Measurements from ENCODE around the gene CD79B.
A peak's percentile ranks its signal among the peaks of the same experiment; 100 is the strongest.

Gene CD79B

DNA sequence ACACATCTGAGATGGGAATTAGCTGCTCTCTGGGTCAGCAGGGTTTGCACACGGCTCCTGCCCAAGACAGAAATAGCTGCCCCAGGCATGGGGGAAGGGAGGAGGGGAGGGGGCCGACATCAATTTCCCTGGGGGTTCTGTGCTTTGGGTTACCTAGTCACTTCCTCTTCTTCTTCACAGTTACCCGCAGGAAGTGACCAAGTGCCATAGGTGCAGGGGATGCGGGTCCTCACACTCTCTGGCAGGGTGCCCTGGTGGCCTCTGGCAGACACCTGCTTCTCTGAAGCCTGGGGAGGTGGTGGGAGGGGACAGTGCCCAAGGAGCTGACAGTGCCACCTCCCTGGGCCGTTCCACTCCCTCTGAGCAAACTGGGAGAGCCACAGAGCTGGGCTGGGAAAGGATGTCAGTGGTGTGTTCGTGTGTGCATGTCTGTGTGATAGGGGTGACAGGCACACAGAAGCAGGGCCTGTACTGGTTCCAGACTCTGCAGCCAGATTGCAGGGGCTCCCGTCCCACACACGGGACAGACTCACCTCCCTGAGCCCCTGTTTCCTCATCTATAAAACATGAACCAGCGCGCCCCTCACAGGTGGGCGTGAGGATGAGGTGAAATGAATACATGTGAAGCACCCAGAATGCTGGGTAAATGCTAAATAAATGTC is 22.4 kb upstream of the CD79B start:
- peak in 1 of 2 donors; percentile 12 for DNase-seq (ENCODE audit: low read depth in 2 of 2)

DNA sequence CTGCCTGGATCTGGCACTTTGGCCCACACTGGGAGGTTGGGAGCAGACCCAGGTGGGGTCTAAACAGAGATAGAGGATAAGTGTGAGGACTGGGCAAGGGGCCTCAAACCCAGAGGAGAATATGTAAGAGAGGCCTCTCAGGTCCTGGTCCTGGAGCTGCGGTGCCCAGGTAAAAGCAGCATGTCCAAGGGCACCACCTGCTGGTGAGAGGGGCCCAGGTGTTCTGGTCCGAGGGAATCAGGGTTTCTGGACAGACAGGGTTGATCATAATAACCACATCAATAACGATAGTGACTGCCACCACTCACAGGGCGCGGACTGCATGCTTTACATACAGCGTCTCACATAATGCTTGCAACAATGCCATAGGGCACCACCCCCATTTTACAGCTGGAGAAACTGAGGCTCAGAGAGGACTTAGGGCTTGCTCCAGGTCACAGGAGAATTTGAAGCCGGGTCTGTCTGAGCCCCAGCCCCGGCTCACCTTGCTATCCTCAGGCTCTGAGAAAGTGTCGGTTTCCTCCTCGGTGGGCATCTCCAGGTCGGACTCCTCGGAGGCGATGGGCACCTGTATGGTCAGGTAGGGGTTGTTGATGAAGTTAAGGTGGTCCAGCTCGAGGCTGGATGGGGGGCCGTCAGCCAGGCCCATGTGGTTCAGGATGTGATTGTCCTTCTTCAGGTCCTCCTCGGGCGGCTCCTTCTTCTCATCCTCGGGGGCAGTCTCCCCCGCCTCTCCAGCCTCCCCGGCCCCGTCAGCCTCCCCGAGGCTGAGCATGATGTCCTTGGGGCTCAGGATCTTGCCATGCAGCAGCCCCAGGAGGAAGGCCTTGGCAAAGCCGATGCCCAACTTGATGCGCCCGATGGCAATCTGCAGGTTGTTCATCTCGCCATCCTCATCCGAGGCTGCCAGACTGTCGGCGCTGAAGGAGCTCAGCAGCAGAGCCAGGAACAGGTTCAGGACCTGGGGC is 19.1 kb upstream of the CD79B start:
- DNase-seq (ENCODE audit: low read depth in 2 of 2), result no peak

DNA sequence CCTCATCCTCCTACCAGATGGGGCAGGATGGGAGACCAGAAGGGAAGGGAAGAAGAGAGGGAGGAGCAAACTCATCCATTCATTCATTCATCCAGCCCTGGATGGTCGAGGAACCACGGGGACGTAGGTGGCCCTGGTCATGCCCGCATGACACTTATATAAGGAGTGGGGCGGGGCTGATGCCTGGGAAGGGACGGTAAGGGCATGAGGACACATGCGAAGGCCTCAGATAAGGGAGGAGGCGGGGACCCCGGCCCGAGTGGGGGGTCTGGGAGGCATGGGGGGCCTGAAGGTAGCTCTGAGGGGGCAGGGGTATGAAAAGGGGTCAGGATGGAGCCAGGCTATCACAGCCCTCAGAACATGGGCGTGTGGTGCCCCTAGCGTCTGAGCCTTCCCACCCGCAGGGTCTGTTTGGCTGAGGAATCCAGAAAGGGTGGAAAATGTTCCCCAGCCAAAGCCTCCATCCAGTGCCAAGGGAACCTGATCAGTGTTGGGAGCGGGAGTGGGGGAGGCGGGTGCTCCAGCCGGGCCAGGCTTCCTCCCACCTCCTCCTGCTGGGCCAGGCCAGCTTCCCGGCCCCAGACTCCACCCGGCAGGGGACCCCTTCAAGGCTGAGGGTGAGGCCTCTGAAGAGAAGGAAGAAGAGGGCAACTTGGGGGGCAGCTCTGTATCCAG is 17.6 kb upstream of the CD79B start:
- no peak for DNase-seq (ENCODE audit: low read depth in 2 of 2)

DNA sequence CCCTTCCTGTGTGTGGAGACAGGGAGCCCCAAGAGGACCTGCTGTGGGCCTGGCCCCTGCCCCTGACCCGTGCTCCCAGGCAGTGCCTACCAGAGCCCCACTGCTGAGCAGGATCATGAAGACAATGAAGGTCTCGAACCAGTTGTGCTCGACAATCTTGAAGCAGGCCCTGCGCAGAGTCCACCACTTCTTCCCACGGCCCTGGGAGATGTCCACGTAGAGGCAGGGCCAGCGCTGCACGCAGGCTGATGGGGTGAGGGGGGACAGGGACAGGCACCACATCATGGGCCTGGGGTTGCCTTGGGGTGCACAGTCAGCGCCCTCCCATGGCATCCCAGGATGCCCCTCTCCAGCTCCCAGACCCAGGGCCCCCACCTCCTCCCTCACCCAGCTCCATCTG is 16.4 kb upstream of the CD79B start:
- DNase-seq (ENCODE audit: low read depth in 2 of 2), result no peak

DNA sequence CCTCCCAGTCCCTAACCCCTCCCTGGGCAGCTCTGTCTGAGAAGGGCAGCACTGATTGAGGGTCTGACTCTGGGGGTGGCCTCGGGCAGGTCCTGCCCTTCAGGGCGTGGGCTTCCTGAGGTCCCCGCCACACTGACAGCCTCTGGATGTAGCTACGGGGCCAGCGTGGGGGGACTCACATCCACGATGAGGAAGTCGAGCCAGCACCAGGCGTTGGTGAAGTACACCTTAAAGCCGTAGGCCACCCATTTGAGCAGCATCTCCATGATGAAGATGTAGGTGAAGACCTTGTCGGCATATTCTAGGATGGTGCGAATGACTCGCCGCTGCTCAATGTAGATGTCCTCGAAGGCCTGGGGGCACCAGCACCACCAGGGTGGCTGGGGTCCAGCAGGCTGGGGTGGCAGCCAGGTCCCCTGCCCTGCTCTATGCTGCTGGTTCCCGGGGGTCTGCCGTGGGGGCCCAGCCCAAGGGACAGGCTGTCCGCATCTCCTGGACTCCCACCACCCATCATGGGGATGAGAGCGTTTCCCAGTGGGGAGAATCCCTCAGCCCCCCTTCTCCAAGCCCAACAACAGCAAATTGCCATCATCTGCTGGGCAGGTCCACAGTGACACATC is 15.7 kb upstream of the CD79B start:
- no peak for DNase-seq (ENCODE audit: low read depth in 2 of 2)

DNA sequence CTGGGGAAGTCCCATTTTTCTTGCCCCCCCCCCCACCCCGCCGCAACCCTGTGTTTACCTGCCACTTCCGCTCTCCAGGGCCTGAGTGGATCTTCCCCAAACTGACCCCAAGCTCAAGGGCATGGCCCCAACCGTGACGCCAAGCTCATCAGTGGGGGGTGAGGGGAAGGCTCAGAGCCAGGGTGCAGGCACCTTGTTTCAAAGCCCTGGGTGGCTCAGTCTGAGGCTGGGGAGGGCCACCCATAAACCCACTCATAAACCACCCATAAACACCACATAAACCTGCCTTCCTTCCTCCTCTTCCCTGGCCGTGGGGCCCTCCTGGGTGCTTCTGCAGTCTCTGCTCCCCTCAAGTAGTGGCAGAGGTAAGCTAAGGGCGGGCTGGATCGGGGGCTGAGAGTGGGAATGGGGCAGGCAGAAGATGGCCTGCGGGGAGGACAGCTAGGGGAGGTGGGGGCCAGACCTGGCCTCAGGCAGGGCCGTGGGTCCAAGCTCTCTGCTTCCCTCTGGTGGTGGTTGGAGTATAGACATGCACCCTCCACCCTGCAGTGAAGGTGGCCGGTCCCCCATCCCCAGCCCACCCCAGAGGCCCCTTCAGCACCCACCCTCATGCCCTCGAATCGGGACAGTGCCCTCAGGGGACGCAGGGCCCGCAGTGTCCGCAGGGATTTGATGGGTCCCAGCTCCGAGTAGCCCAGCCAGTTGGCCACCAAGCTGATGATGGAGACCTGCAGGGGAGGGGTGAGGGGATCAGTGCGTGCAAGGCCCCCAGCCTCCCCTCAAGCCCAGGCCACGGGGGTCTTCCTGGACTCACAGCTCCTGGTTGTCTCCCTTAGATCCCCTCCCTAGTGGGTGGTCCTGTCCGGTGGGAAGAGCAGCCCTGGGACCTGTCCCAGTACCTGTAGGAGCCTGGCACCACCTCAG is 14.6 kb upstream of the CD79B start:
- peak in 1 of 2 donors; percentile 16 for DNase-seq (ENCODE audit: low read depth in 2 of 2)

DNA sequence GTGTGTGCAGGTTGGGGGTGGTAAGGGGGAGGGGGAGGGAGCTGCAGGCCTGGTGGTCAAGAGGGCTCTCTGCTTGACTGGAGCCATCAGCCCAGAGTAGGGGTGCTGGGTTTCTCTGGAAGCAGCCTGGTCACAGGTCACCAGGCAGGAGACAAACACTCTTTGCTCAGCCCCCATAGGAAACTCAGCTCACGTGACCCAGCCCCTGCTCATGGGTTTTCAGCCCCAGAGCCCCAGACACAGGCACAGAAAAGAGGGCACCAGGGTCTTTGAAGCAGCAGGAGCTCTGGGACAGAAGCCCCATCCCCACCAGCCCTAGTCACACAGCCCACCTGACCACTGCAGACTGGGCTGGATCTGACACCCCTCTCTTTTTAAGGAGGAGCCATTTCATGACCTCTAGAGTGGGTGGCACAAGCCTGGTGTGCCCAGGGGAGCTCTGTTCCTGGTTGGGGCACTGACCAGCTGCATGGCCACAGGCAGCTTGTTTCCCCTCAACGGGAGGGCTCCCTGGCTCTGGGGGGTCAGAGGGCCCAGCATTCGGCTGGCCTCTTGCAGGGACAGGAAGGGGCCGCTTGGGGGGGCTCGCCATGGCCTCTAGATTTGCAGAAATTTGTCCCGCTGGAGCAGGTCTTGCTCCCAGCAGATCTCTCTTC is 13.8 kb upstream of the CD79B start:
- DNase-seq (ENCODE audit: low read depth in 2 of 2), result no peak

DNA sequence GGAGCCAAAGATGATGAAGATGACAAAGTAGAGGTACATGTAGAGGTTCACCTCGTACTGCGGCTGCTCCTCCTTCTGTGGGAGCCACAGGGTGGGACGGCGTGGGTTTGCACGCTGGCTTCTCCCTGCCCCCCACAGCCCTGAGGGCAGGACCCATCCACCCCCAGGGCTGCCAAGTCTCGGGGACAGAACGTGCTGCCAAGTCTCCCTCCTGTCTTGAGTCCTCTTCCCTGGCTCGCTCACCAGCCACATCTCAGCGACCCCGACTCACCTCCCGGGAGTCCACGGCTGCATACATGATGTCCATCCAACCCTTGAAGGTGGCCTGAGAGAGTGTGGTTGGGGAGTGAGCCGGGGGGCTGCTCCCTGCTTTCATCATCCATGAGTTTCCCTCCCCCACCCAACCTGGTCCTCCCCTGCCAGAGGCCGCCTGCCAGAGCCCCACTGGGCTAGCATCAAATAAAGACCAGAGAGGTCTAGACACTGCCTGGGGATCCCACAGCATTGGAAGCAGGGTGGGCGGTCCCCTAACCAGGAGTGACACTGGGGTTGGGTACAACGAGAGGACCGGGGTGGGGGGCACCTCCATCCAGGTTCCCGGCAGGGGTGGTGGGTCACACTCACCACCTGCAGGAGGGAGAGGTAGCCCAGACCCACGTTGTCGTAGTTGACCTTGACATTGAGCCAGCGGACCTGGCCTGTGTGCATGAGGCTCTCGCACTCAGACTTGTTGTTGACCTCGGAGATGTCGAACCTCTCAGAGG is 12.8 kb upstream of the CD79B start:
- DNase-seq (ENCODE audit: low read depth in 2 of 2), result no peak

DNA sequence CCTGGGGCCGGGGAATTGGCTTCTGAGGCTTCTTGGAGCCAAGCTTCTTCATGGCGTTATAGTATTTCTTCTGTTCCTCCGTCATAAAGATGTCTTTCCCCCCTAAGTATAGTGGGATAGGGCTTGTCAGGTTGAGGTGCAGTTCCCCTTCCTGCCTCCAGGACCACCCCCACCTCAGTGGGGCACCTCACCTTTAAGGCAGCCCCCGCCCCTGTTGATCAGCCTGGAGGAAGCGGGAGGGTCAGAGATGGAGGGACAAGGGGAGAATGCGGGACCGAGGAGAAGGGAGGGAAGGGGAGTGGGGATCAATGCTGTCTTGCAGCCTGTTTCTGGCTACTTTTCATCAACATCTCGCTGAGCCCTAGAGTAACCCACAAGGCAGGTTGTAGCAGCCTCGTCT is 11.6 kb upstream of the CD79B start:
- DNase-seq (ENCODE audit: low read depth in 2 of 2), result no peak

DNA sequence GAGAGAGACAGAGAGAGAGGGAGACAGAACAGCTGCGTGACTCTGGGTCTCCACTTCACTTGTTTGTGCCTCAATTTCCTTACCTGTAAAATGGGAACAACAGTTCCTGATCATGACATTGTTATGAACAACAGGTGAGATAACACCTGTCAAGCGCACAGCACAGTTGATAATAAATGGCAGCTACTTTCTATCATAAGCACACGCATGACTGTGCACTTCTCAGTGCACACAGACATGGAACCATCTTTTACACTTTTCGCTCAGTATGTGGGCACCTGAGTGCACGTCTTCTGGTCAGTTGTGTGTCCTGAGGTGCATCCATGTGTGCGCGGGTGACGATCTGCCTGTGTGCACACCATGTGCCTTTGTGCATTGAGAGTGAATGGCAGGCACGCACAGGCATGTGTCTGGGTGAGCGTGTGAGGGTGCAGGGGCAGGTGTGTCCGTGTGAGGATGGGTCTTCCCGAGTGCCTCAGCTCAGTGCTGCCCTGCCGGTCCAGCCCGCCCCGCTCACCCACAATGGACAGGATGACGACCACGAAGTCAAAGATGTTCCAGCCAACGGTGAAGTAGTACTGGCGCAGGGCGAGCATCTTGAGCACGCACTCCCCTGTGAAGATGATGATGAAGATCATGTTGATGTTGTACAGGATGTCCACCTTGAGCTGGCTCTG is 10.3 kb upstream of the CD79B start:
- no peak for DNase-seq (ENCODE audit: low read depth in 2 of 2)

DNA sequence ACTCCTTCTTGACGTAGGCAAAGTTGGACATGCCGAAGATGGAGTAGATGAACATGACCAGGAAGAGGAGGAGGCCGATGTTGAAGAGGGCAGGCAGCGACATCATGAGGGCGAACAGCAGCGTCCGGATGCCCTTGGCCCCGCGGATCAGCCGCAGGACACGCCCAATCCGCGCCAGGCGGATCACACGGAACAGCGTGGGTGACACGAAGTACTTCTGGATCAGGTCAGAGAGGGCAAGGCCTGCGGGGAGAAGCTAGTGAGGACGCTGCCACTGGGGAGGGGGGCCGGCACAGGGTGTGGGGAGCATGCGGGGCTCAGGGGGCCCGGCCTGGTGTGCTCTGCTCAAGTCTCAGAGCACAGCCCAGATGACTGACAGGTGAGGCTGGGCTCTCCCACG is 9.6 kb upstream of the CD79B start:
- no peak for DNase-seq (ENCODE audit: low read depth in 2 of 2)

DNA sequence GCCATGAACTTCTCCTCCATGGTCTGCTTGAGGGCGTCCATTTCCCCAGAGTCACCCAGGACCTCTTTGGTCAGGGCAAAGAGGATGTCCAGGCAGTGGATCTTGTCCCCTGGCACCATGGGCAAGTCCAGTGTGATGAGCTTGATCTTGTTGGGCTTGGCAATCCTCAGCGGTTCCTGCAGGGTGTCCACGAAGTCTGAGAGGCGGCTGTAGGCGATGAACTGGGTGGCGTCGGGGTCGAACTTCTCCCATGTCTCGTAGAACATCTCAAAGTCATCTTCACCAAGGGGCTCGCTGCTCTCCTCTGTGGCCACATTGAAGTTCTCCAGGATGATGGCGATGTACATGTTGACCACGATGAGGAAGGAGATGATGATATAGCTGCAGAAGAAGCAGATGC is 9.0 kb upstream of the CD79B start:
- no peak for DNase-seq (ENCODE audit: low read depth in 2 of 2)

DNA sequence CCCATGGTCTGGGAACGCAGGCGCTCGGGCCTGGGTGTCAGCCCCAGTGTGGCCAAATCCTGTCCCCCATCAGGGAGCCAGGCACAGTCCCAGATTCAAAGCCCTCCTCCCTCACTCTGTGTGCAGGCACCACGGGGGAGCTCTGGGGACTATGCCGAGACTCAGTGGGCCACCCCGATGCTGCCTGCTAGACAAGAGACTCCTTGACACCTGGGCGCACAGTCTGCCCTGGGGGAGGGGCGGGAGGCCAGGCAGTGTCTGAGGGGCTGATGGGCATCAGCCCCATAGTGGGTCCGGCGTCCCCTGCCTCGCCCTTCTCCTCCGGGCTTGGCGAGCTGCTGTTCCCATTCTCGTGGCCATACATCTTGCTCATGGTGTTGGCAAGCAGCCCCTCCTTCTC is 8.5 kb upstream of the CD79B start:
- DNase-seq (ENCODE audit: low read depth in 2 of 2), result no peak

DNA sequence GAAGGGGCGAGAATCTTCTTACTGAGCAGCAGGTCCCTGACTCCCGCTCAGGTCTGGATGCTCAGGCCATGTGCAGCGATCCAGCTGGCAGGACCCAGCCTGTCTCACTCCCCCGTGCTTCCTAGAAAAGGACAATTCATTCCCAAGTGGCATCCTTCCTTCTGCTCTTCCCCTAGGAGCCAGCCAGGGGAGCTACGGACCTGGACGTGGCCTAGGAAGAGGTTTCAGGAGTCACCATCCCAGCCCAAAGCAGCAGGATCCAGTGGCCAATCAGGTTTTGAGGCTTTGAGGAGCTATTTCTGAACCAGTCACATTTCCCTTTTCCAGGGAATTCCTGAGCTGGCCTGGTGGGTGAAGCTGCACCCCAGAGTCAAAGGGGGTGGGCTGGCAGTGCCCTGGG is 7.8 kb upstream of the CD79B start:
- DNase-seq (ENCODE audit: low read depth in 2 of 2), result no peak

DNA sequence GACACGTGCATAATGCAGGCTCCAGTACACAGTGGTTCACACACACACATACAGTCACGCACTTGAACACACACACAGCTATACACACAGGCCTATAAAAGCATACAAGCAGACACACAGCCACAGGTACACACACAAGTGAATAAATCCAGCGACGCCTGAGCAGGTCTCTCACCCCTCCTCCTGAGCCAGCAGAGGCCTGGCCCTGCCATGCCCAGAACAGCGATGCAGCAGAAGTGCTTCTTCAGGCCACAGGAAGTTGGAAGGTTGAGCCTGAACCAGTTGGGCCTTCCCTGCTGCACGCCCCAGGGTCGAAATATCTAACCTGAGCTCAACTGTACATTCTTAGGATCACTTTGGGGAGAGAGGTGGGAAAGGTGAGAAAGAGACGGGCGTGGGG is 7.3 kb upstream of the CD79B start:
- DNase-seq (ENCODE audit: low read depth in 2 of 2), result no peak

DNA sequence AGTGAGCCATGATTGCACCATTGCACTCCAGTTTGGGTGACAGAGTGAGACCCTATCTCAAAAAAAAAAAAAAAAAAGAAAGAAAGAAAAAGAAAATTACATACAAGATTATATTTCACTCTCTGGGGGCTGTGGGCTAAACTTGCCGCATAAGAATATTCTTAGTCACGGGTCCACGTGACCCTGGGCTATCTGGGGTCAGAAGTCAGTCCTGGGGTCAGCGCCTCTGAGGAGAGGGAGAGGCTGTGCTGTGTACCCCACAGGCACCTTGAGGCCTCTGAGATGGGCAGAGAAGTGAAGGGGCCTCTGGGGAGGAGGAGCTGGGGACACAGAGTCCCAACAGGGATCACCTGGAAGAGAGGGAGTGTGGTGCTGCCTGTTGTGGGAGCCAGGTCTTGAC is 5.8 kb upstream of the CD79B start:
- DNase-seq (ENCODE audit: low read depth in 2 of 2), result no peak

DNA sequence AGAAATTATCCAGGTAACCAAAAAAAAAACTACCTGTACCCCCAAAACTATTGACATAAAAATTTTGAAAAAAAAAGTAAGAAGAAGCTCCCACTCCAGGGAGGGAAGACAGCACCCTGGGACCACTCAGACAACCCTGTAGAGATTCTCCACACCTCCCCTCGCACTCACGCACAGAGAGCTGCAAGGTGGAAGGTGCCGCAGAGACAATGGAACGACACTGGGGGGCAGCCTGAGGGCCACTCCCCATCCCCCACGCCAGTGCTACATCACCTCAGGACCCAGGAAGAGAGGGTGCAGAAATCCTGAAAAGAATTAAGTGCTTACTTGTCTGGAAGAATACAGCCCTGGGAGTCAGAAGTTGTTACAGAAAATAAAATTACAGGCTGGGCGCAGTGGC is 5.2 kb upstream of the CD79B start:
- no peak for DNase-seq (ENCODE audit: low read depth in 2 of 2)

DNA sequence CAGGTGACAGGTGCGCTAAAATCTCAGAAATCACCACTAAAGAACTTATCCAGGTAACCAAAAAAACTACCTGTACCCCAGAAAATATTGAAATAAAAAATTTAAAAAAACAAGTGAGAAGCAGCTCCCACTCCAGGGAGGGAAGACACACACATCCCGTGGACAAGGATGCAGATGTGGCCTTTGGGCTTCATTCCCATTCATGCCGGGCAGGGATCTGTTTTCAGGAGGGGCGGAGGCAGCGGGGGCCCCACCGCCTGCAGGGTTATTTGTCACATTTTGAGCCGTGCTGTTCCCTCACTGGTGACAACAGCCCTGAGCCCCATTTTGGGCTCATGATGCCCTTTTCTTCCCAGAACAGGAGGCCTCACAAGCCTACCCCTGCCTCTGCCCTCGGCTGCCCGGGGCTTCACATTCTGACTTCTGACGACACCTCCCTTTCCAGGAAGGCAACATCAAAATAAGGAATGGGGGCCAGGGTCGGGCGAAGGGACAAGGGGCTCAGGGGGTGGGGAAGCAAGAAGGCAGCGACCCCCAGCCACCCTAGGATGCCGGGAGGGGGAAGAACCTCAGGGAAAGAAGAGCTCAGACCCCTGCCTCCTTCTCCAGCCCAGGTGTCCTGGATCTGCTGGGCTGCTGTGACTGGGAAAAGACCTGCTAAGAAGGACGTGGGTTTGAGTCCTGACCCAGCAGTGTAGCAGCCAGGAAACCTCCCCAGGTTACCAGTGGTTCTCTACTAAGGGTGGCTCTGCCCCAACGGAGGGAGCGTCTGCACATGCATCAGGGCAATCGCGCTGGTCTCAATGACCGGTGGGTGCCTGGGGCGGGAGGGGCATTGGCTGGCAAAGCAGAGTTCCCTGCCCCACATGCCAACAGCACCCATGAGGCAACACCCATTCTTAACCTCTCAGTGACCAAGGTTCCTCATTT is 2.3 kb upstream of the CD79B start:
- DNase-seq (ENCODE audit: low read depth in 2 of 2), result no peak

All from stimulated activated CD8-positive, alpha-beta memory T cell treated with anti-CD3 and anti-CD28 coated beads, Interleukin-7, amount 100 ng/mL, for 4 hours (primary cell).